HEK293 (cell line): ENCODE measurements around the gene FHAD1.

ENCODE experiments used
- PRDM4 ChIP-seq: fragments of 450-650 bp; formaldehyde crosslinking; IDR thresholded peaks from 2 replicates; pipeline ENCODE4 v1.5.1; 2017; ENCODE audit warnings: missing biosample characterization, missing genetic modification characterization
- YY2 ChIP-seq: fragments of 450-650 bp; formaldehyde crosslinking; IDR thresholded peaks from 2 replicates; pipeline ENCODE4 v1.5.1; 2016; ENCODE audit warnings: missing biosample characterization, missing genetic modification characterization
- ZNF37A ChIP-seq: fragments of 450-650 bp; IDR thresholded peaks from 2 replicates; pipeline ENCODE4 v1.5.1; 2018; ENCODE audit warnings: missing biosample characterization, missing genetic modification characterization
- ZSCAN30 ChIP-seq: fragments of 450-650 bp; IDR thresholded peaks from 2 replicates; pipeline ENCODE4 v1.5.1; 2018; ENCODE audit warnings: missing biosample characterization, mild to moderate bottlenecking, missing genetic modification characterization, moderate library complexity
- TF ChIP-seq, protein P1 (sequence below): fragments of 450-650 bp; formaldehyde crosslinking; IDR thresholded peaks from 2 replicates; pipeline ENCODE4 v1.5.1; 2016; ENCODE audit warnings: missing biosample characterization, missing genetic modification characterization
- TF ChIP-seq, protein P2 (sequence below): fragments of 450-650 bp; formaldehyde crosslinking; IDR thresholded peaks from 2 replicates; pipeline ENCODE4 v1.5.1; 2016; ENCODE audit warnings: missing biosample characterization, missing genetic modification characterization

- no peak for TF ChIP-seq YY2 (tag by site-specific recombination)
- TF ChIP-seq, protein P1, sequence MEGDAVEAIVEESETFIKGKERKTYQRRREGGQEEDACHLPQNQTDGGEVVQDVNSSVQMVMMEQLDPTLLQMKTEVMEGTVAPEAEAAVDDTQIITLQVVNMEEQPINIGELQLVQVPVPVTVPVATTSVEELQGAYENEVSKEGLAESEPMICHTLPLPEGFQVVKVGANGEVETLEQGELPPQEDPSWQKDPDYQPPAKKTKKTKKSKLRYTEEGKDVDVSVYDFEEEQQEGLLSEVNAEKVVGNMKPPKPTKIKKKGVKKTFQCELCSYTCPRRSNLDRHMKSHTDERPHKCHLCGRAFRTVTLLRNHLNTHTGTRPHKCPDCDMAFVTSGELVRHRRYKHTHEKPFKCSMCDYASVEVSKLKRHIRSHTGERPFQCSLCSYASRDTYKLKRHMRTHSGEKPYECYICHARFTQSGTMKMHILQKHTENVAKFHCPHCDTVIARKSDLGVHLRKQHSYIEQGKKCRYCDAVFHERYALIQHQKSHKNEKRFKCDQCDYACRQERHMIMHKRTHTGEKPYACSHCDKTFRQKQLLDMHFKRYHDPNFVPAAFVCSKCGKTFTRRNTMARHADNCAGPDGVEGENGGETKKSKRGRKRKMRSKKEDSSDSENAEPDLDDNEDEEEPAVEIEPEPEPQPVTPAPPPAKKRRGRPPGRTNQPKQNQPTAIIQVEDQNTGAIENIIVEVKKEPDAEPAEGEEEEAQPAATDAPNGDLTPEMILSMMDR = no peak
- TF ChIP-seq ZNF37A (tag by site-specific recombination) = no peak
- TF ChIP-seq PRDM4 = no peak
- no peak for TF ChIP-seq ZSCAN30 (tag by site-specific recombination)
- TF ChIP-seq, protein P2, sequence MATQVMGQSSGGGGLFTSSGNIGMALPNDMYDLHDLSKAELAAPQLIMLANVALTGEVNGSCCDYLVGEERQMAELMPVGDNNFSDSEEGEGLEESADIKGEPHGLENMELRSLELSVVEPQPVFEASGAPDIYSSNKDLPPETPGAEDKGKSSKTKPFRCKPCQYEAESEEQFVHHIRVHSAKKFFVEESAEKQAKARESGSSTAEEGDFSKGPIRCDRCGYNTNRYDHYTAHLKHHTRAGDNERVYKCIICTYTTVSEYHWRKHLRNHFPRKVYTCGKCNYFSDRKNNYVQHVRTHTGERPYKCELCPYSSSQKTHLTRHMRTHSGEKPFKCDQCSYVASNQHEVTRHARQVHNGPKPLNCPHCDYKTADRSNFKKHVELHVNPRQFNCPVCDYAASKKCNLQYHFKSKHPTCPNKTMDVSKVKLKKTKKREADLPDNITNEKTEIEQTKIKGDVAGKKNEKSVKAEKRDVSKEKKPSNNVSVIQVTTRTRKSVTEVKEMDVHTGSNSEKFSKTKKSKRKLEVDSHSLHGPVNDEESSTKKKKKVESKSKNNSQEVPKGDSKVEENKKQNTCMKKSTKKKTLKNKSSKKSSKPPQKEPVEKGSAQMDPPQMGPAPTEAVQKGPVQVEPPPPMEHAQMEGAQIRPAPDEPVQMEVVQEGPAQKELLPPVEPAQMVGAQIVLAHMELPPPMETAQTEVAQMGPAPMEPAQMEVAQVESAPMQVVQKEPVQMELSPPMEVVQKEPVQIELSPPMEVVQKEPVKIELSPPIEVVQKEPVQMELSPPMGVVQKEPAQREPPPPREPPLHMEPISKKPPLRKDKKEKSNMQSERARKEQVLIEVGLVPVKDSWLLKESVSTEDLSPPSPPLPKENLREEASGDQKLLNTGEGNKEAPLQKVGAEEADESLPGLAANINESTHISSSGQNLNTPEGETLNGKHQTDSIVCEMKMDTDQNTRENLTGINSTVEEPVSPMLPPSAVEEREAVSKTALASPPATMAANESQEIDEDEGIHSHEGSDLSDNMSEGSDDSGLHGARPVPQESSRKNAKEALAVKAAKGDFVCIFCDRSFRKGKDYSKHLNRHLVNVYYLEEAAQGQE (tag by site-specific recombination) = no peak
These were observed 165.8 kb downstream of the FHAD1 start for GRCh38 chr1:15412843-15413242.
